GM13977 (cell line): Measurements from ENCODE around the gene TNS1.

Experiments used
- DNase-seq: peaks from one replicate; pipeline ENCODE4 v3.0.0; 2012; ENCODE audit warnings: low spot score
- in situ Hi-C: fragments of 300-500 bp; cut with MboI; formaldehyde crosslinking; loops from one replicate; pipeline ENCODE4 v1.12.0; 2022; ENCODE audit warnings: low sequenced_read_pairs, low pct_unique_long_range_greater_than_20kb, mixed read lengths, inconsistent platforms; ENCODE audit not compliant: unreplicated experiment
- TF ChIP-seq, protein P1 (sequence below): IDR thresholded peaks from 2 replicates; pipeline ENCODE4 v1.5.1; 2012; ENCODE audit warnings: mild to moderate bottlenecking, control low read depth; ENCODE audit not compliant: insufficient read depth; ENCODE audit errors: extremely low read depth, missing control alignments

Gene TNS1

GRCh38 chr2:217999595-217999959, 3.2 kb downstream of the TNS1 start:
- no peak for DNase-seq
- in situ Hi-C loops = no loop called here
- TF ChIP-seq, protein P1, sequence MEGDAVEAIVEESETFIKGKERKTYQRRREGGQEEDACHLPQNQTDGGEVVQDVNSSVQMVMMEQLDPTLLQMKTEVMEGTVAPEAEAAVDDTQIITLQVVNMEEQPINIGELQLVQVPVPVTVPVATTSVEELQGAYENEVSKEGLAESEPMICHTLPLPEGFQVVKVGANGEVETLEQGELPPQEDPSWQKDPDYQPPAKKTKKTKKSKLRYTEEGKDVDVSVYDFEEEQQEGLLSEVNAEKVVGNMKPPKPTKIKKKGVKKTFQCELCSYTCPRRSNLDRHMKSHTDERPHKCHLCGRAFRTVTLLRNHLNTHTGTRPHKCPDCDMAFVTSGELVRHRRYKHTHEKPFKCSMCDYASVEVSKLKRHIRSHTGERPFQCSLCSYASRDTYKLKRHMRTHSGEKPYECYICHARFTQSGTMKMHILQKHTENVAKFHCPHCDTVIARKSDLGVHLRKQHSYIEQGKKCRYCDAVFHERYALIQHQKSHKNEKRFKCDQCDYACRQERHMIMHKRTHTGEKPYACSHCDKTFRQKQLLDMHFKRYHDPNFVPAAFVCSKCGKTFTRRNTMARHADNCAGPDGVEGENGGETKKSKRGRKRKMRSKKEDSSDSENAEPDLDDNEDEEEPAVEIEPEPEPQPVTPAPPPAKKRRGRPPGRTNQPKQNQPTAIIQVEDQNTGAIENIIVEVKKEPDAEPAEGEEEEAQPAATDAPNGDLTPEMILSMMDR = no peak

- DNase-seq = no peak
- in situ Hi-C loops = no loop called here
- TF ChIP-seq, protein P1 = no peak
Measured at GRCh38 chr2:217998926-217999594, 3.7 kb downstream of the TNS1 start.

GRCh38 chr2:217997510-217997909, 5.3 kb downstream of the TNS1 start:
- no peak for DNase-seq
- TF ChIP-seq, protein P1 = no peak
- in situ Hi-C loops = no loop called here

GRCh38 chr2:217996361-217996760, 6.4 kb downstream of the TNS1 start:
- in situ Hi-C loops = no loop called here
- TF ChIP-seq, protein P1 = no peak
- DNase-seq = no peak

- no peak for DNase-seq
- in situ Hi-C loops = no loop called here
- TF ChIP-seq, protein P1 = no peak
Measured at GRCh38 chr2:217995731-217996231, 7.0 kb downstream of the TNS1 start.

DNA sequence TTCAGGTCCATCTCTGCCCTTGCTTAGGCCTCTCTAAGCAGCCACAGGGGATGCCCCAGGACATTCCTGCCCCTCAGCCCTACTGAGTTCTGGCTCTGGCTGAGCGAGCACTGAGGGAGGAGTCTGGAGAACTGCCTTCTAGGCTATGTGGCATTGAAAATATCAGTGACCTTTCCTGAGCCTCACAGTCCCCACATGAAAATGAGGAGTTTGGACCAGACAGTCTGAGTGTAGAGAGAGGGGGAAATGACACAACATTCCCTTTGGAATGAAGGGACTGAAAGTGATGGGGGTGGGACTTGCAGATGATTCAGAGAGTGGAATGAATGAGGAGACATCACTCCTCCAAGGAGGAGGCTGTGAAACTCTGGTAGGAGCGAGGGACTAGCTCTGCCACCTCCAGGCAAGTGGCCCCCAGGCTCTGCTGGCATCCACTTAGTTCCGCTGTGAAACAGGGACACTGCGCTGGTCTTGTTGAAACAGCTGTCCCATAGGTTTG, 8.0 kb downstream of the TNS1 start:
- TF ChIP-seq, protein P1 = no peak
- no peak for DNase-seq
- in situ Hi-C loops = no loop called here
